ENCODE results near the gene CBX8.

DNA sequence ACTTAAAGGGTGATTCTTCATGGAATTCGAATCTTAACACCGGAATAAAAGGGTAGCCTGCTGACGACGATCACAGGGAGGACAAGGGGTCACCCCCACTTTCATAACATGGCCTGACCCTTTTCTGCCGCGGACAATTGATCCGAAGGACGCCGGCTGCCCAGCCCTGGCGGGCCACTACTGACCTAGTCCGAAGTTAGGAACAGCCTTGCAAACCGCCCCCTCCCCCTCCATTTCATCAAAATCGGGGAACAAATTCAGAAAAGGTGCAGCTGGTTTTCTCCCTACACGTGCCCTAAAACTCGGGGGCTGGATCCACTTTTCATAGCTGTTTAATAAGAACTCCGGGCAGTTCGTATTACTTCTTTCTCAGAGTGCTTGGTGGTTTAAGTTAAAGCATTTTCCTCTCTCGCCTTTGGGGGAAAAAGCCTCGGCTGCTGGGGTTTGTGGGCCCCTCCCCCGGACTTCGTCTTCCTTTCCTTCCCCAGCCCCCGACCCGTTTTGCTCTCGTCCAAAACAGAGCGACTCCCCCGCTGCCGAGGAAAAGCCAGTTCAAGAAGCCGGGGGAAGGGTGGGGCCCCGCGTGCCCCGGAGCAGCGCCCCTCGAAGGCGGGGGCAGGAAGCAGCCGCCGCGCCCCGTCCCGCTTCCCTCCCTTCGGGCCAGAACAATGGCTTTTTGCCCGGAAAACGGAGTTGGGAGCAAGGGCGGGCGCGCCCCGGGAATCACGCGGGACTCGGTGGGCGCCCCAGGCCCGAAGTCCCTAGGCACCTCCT is 19.6 kb downstream of the CBX8 start:
- no peak for TF ChIP-seq SMAD3 (CRISPR knock-in tag; IDR thresholded peaks at IDR 0.05; ENCODE audit: borderline replicate concordance)
- TF ChIP-seq, protein P1, sequence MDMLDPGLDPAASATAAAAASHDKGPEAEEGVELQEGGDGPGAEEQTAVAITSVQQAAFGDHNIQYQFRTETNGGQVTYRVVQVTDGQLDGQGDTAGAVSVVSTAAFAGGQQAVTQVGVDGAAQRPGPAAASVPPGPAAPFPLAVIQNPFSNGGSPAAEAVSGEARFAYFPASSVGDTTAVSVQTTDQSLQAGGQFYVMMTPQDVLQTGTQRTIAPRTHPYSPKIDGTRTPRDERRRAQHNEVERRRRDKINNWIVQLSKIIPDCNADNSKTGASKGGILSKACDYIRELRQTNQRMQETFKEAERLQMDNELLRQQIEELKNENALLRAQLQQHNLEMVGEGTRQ (CRISPR knock-in tag; IDR thresholded peaks at IDR 0.05) = no peak
- no peak for TF ChIP-seq SOX15 (CRISPR knock-in tag; IDR thresholded peaks at IDR 0.05)
- TF ChIP-seq, protein P2, sequence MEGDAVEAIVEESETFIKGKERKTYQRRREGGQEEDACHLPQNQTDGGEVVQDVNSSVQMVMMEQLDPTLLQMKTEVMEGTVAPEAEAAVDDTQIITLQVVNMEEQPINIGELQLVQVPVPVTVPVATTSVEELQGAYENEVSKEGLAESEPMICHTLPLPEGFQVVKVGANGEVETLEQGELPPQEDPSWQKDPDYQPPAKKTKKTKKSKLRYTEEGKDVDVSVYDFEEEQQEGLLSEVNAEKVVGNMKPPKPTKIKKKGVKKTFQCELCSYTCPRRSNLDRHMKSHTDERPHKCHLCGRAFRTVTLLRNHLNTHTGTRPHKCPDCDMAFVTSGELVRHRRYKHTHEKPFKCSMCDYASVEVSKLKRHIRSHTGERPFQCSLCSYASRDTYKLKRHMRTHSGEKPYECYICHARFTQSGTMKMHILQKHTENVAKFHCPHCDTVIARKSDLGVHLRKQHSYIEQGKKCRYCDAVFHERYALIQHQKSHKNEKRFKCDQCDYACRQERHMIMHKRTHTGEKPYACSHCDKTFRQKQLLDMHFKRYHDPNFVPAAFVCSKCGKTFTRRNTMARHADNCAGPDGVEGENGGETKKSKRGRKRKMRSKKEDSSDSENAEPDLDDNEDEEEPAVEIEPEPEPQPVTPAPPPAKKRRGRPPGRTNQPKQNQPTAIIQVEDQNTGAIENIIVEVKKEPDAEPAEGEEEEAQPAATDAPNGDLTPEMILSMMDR (IDR thresholded peaks at IDR 0.05) = no peak

All from WTC11 (cell line).